DMS53 treated with DMSO at 0.1 percent for 48 hours (cell line): ENCODE results near the gene MAP2K7.
"Not testable (repeated sequence)": the region's sequence is repeated elsewhere in the genome, so short reads cannot be mapped to it uniquely, and the experiment has no call there.

ENCODE experiments used
- DNase-seq: peaks from one replicate; lab custom pipeline; 2025; ENCODE audit not compliant: unreplicated experiment; lab: John Stamatoyannopoulos, UW

MAP2K7 gene

GRCh38 chr19:7907122-7907521, 3.4 kb downstream of the MAP2K7 start:
- DNase-seq, result no peak

- no peak for DNase-seq
Observed at GRCh38 chr19:7907544-7907943, 3.9 kb downstream of the MAP2K7 start.

- DNase-seq, result no peak
Observed at GRCh38 chr19:7908078-7908699, 4.5 kb downstream of the MAP2K7 start.

- no peak for DNase-seq
Observed at GRCh38 chr19:7908742-7909461, 5.2 kb downstream of the MAP2K7 start.

- no peak for DNase-seq
Observed at GRCh38 chr19:7909471-7910067, 5.9 kb downstream of the MAP2K7 start.

GRCh38 chr19:7910321-7911161, 6.9 kb downstream of the MAP2K7 start:
- no peak for DNase-seq

- no peak for DNase-seq
Observed at GRCh38 chr19:7911508-7912143, 7.9 kb downstream of the MAP2K7 start.

GRCh38 chr19:7912144-7912696, 8.5 kb downstream of the MAP2K7 start:
- DNase-seq, result no peak

- DNase-seq, result no peak
Observed at GRCh38 chr19:7912697-7913564, 9.3 kb downstream of the MAP2K7 start.

- no peak for DNase-seq
Observed at GRCh38 chr19:7913652-7914051, 10.0 kb downstream of the MAP2K7 start.

GRCh38 chr19:7914099-7914498, 10.4 kb downstream of the MAP2K7 start:
- DNase-seq, result no peak

- no peak for DNase-seq
Observed at GRCh38 chr19:7914598-7915045, 10.9 kb downstream of the MAP2K7 start, which contains the start of gene TGFBR3L. Gene TGFBR3L, plus strand, starts transcription at chr19:7914830.

- DNase-seq, result no peak
Observed at GRCh38 chr19:7915250-7916102, 11.8 kb downstream of the MAP2K7 start.

GRCh38 chr19:7916103-7916954, 12.7 kb downstream of the MAP2K7 start:
- DNase-seq, result peak; percentile 5

- no peak for DNase-seq
Observed at GRCh38 chr19:7916955-7917266, 13.2 kb downstream of the MAP2K7 start.

GRCh38 chr19:7917267-7918061, 13.8 kb downstream of the MAP2K7 start:
- DNase-seq, result no peak

GRCh38 chr19:7918062-7918614, 14.5 kb downstream of the MAP2K7 start:
- DNase-seq, result not testable (repeated sequence)
